ENCODE results near the gene ANGPTL2. TPM values are rescaled to one million over a fixed set of nuclear protein-coding genes. Genes with fewer than 3 reads are reported as not detected.

The ANGPTL2 gene
- total and polyA plus RNA-seq, 7 donors: 8.9 to 208 (median 15.0) TPM

GRCh38 chr9:127039492-127039891, 82.9 kb downstream of the ANGPTL2 start:
- H3K36me3 ChIP-seq (ENCODE audit: insufficient read depth in 1 of 2, low read depth in 1 of 2): no peaks in the 10 kb centered on the region
- no peaks in the 10 kb centered on the region for H3K9me3 ChIP-seq
- intact Hi-C loops (cut with DNase I): no loop called here
- ATAC-seq (no peak), DNase-seq (no peak)
- no peaks in the 10 kb centered on the region for H3K27me3 ChIP-seq (ENCODE audit: insufficient read depth in 3 of 3, low read length in 2 of 3)
- no peak for TF ChIP-seq CTCF (IDR thresholded peaks at IDR 0.05)
- H3K4me3 ChIP-seq: no peak overlapping the region
- WGBS, 3 donors: 94 to 99% (median 98%) methylated on average over 2 of the region's 2 CpGs
- peaks cover 19% of the 10 kb centered on the region for H3K4me1 ChIP-seq
- no peak overlapping the region for H3K27ac ChIP-seq

GRCh38 chr9:127038531-127038930, 83.9 kb downstream of the ANGPTL2 start:
- intact Hi-C loops (cut with DNase I): no loop called here
- no peak overlapping the region for H3K4me3 ChIP-seq
- DNase-seq (no peak), ATAC-seq (no peak)
- H3K9me3 ChIP-seq: no peaks in the 10 kb centered on the region
- WGBS, 3 donors: 96 to 98% (median 97%) methylated on average over 5 of the region's 5 CpGs
- peaks cover 19% of the 10 kb centered on the region for H3K4me1 ChIP-seq
- no peaks in the 10 kb centered on the region for H3K27me3 ChIP-seq (ENCODE audit: insufficient read depth in 3 of 3, low read length in 2 of 3)
- TF ChIP-seq CTCF (IDR thresholded peaks at IDR 0.05): no peak
- H3K36me3 ChIP-seq (ENCODE audit: insufficient read depth in 1 of 2, low read depth in 1 of 2): no peaks in the 10 kb centered on the region
- no peak overlapping the region for H3K27ac ChIP-seq

Other genes starting within 250 kb of the ANGPTL2 start
- 1 to 10 TPM; 5.3 to 7.7 (median 5.7) TPM for gene RALGPS1, start 207.9 kb downstream of the ANGPTL2 start, total RNA-seq
- 1 to 10 TPM; 3.9 to 6.0 (median 4.1) TPM for gene RALGPS1, start 207.9 kb downstream of the ANGPTL2 start, polyA plus RNA-seq
- gene GARNL3, start 142.1 kb upstream of the ANGPTL2 start, total RNA-seq: 1 to 10 TPM; 2.2 to 4.8 (median 3.1) TPM
- gene GARNL3, start 142.1 kb upstream of the ANGPTL2 start, polyA plus RNA-seq: 1 to 10 TPM; 1.2 to 1.9 (median 1.7) TPM

All from psoas muscle (tissue), 8 donors.